Ascending aorta (tissue), 2 donors: Measurements from ENCODE around the gene SPHKAP. TPM values are rescaled to one million over a fixed set of nuclear protein-coding genes. Genes with fewer than 3 reads are reported as not detected.
"Not testable (repeated sequence)": the region's sequence is repeated elsewhere in the genome, so short reads cannot be mapped to it uniquely, and the experiment has no call there.

ENCODE experiments used
- DNase-seq, 2 donors: peaks; one replicate each; pipeline ENCODE4 v3.0.0-alpha.2; 2019; ENCODE audit warnings: low spot score in 2 of 2
- H3K27ac ChIP-seq, 2 donors: fragments of 200-600 bp; sonication (generic); one replicate each; pipeline ENCODE4 v1.5.1; 2016 to 2017; ENCODE audit warnings: mild to moderate bottlenecking in 1 of 2
- H3K27me3 ChIP-seq: fragments of 200-600 bp; sonication (generic); one replicate; pipeline ENCODE4 v1.5.1; 2017
- H3K36me3 ChIP-seq, 2 donors: fragments of 200-600 bp; sonication (generic); one replicate each; pipeline ENCODE4 v1.5.1; 2016
- H3K4me1 ChIP-seq, 2 donors: fragments of 200-600 bp; sonication (generic); one replicate each; pipeline ENCODE4 v1.5.1; 2016 to 2017; ENCODE audit warnings: mild to moderate bottlenecking in 1 of 2
- H3K4me3 ChIP-seq, 2 donors: fragments of 200-600 bp; sonication (generic); one replicate each; pipeline ENCODE4 v1.5.1; 2016 to 2017; ENCODE audit warnings: mild to moderate bottlenecking in 1 of 2
- H3K9me3 ChIP-seq, 2 donors: fragments of 200-600 bp; sonication (generic); one replicate each; pipeline ENCODE4 v1.5.1; 2016
- intact Hi-C: fragments of 100-400 bp; cut with DNase I; formaldehyde crosslinking; loops from one replicate; pipeline ENCODE4 v1.15.1; 2023
- total RNA-seq: library from RNA; depleted of rRNA; stranded (reverse); fragments of >200 nt; gene quantifications from one replicate; pipeline ENCODE4 v1.1.0, GENCODE V29; 2016
- TF ChIP-seq, protein P1 (sequence below), 3 experiments: fragments of 200-600 bp in 2 of 3; fragments of 450-650 bp in 1 of 3; sonication (generic) in 2 of 3; IDR thresholded peaks; one replicate each; pipeline ENCODE4 v1.5.1; 2016 to 2019; ENCODE audit warnings: antibody characterized with exemption in 3 of 3, mild to moderate bottlenecking in 1 of 3, moderate library complexity in 1 of 3

The SPHKAP gene, protein sequence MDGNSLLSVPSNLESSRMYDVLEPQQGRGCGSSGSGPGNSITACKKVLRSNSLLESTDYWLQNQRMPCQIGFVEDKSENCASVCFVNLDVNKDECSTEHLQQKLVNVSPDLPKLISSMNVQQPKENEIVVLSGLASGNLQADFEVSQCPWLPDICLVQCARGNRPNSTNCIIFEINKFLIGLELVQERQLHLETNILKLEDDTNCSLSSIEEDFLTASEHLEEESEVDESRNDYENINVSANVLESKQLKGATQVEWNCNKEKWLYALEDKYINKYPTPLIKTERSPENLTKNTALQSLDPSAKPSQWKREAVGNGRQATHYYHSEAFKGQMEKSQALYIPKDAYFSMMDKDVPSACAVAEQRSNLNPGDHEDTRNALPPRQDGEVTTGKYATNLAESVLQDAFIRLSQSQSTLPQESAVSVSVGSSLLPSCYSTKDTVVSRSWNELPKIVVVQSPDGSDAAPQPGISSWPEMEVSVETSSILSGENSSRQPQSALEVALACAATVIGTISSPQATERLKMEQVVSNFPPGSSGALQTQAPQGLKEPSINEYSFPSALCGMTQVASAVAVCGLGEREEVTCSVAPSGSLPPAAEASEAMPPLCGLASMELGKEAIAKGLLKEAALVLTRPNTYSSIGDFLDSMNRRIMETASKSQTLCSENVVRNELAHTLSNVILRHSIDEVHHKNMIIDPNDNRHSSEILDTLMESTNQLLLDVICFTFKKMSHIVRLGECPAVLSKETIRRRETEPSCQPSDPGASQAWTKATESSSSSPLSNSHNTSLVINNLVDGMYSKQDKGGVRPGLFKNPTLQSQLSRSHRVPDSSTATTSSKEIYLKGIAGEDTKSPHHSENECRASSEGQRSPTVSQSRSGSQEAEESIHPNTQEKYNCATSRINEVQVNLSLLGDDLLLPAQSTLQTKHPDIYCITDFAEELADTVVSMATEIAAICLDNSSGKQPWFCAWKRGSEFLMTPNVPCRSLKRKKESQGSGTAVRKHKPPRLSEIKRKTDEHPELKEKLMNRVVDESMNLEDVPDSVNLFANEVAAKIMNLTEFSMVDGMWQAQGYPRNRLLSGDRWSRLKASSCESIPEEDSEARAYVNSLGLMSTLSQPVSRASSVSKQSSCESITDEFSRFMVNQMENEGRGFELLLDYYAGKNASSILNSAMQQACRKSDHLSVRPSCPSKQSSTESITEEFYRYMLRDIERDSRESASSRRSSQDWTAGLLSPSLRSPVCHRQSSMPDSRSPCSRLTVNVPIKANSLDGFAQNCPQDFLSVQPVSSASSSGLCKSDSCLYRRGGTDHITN (N-terminal part only)
- total RNA-seq, result not detected

DNA sequence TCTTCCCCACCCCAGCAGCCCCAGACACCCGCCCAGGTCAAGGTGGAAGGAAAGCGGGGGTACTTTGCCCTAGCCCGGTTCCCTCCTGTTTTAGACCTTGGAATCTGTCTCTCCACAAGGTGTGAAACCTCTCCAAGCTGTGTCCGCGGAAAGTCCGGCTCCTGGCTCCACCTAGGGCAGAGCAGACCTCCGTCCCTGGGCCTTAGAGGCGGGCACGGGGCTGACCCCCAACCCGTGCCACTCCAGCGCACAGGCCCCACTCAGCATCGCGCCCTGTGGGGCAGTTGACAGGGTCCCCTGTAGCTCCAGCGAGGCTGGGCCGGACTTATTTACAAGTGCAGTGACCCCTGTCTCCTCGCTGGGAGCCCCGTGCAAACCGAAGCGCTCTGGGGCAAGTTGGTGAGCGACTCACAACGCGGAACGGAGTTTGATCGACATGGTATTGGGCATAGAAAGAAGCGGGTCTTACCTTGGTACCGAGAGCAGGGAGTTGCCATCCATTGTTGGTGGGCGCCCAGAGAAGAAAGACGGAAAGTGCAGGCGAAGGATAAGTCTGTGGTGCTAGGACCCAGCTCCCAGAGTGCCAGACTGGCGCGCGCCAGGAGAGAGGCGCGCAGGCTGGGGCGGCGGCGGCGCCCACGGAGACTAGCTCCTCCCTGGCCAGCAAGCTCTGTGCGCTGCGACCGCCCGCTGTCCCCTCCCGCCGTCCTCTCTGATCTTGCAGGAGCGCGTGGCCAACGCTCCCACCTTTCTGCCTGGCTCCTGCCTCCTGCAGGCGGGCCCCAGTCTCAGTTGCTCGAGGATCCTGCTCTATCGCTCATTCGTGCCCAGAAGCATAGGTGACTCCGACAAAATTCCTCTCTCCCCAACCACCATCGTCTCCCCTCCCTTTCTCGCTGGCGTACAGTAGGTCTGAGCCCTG, at the start of gene SPHKAP:
Gene SPHKAP, minus strand, starts transcription at position 590 of the 922 bp plus-strand sequence. Its CDS starts 89 bp downstream, at position 501.
- Histone ChIP-seq H3K27ac (no peak within 1 kb of the TSS), H3K9me3 (peaks cover 0 to 4% of the 10 kb centered on the region in 2 donors), H3K4me1 (no peaks in the 10 kb centered on the region), H3K4me3 (no peak within 1 kb of the TSS), H3K27me3 (no peaks in the 10 kb centered on the region), H3K36me3 (no peaks in the 10 kb centered on the region)
- intact Hi-C loops, result no loop called here
- no peak for DNase-seq
- TF ChIP-seq, protein P1, sequence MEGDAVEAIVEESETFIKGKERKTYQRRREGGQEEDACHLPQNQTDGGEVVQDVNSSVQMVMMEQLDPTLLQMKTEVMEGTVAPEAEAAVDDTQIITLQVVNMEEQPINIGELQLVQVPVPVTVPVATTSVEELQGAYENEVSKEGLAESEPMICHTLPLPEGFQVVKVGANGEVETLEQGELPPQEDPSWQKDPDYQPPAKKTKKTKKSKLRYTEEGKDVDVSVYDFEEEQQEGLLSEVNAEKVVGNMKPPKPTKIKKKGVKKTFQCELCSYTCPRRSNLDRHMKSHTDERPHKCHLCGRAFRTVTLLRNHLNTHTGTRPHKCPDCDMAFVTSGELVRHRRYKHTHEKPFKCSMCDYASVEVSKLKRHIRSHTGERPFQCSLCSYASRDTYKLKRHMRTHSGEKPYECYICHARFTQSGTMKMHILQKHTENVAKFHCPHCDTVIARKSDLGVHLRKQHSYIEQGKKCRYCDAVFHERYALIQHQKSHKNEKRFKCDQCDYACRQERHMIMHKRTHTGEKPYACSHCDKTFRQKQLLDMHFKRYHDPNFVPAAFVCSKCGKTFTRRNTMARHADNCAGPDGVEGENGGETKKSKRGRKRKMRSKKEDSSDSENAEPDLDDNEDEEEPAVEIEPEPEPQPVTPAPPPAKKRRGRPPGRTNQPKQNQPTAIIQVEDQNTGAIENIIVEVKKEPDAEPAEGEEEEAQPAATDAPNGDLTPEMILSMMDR (IDR thresholded peaks at IDR 0.05), result no peak

DNA sequence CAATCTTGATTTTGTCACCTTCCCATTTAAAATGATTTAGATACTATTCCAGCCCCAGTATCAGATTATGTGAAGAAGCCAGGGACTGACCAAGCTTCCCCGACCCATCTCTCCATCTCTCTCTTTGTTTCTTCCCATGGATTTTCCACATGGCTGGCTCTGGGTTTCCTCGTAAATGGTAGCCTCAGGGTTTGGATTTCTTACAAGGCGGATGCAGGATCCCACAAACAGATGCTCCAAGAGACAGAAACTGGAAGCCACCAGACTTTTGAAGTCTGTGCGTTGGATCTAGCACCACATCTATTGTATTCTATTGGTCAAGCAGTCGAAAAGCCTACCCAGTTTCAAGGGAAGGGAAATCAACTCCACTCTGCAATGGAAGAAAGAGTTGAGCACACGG, 46.0 kb upstream of the SPHKAP start:
- intact Hi-C loops, result no loop called here
- Histone ChIP-seq H3K9me3 (no peaks in the 10 kb centered on the region), H3K36me3 (no peaks in the 10 kb centered on the region), H3K27ac (no peak overlapping the region), H3K27me3 (no peaks in the 10 kb centered on the region), H3K4me3 (no peak overlapping the region), H3K4me1 (no peaks in the 10 kb centered on the region)
- no peak for DNase-seq
- TF ChIP-seq, protein P1 (IDR thresholded peaks at IDR 0.05), result no peak

DNA sequence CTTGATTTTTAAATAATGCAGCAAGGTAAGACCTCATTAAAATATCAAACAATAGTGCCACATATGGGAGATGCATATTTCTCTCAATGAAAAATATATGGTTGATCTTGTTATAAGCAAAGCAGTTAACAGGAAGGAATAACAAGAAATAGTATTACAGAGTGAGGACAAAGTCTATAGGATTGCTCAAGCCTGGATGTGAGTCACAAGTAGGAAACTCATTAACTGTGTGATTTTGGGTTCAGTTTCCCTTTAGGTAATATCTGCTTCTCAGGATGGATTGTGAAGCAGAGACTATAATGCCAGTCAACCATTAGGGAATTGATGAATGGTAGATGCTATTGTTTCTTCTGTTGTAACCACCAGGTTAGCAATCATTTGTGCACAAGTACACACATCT, 42.9 kb upstream of the SPHKAP start:
- Histone ChIP-seq H3K4me3 (no peak overlapping the region), H3K36me3 (no peaks in the 10 kb centered on the region), H3K27ac (no peak overlapping the region), H3K27me3 (no peaks in the 10 kb centered on the region), H3K9me3 (no peaks in the 10 kb centered on the region), H3K4me1 (no peaks in the 10 kb centered on the region)
- TF ChIP-seq, protein P1 (IDR thresholded peaks at IDR 0.05), result no peak
- DNase-seq, result no peak
- intact Hi-C loops, result no loop called here

DNA sequence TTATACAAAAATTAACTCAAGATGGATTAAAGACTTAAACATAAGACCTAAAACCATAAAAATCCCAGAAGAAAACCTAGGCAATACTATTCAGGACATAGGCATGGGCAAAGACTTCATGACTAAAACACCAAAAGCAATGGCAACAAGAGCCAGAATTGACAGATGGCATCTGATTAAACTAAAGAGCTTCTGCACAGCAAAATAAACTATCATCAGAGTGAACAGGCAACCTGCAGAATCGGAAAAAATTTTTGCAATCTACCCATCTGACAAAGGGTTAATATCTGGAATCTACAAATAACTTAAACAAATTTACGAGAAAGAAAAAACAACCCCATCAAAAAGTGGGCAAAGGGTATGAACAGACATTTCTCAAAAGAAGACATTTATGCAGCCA, 37.1 kb upstream of the SPHKAP start:
- H3K27ac ChIP-seq, H3K4me3 ChIP-seq, DNase-seq, H3K4me1 ChIP-seq, H3K9me3 ChIP-seq, H3K27me3 ChIP-seq, H3K36me3 ChIP-seq, intact Hi-C loops: not testable (repeated sequence)

DNA sequence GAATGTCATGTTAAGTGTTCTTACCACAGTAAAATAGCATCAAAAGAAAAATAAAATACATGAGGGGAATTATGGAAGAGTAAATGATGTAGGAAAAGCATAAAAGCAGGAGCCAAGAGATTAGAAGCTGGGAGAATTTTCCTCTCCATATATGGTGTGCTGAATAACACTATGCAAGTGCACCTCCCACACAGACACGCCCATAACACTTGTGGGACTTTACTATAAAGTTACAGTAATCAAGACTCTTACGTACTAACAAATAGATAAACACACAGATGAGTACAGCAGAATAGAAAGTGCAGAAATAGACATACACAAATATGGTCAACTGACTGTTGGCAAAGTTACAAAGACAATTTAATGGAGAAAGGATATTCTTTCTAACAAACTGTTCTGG, 16.0 kb upstream of the SPHKAP start:
- TF ChIP-seq, protein P1 (IDR thresholded peaks at IDR 0.05), result no peak
- H3K4me1 ChIP-seq, result no peaks in the 10 kb centered on the region
- H3K4me3 ChIP-seq, result no peak overlapping the region
- no peaks in the 10 kb centered on the region for H3K36me3 ChIP-seq
- no peaks in the 10 kb centered on the region for H3K27me3 ChIP-seq
- intact Hi-C loops, result no loop called here
- no peak for DNase-seq
- no peak overlapping the region for H3K27ac ChIP-seq
- no peaks in the 10 kb centered on the region for H3K9me3 ChIP-seq
